Hepatocyte (in vitro differentiated cells): ENCODE results near the gene APLN.

Experiments used
- EZH2phosphoT487 ChIP-seq: fragments of 200-600 bp; sonication (generic); IDR thresholded peaks from one replicate; pipeline ENCODE4 v1.6.1; 2018; ENCODE audit warnings: antibody characterized with exemption, mild to moderate bottlenecking, low read depth, moderate library complexity; ENCODE audit not compliant: unreplicated experiment, severe bottlenecking
- TF ChIP-seq, protein P1 (sequence below): fragments of 200-600 bp; sonication (generic); IDR thresholded peaks from 2 replicates; pipeline ENCODE4 v1.5.1; 2016; ENCODE audit warnings: antibody characterized with exemption, mild to moderate bottlenecking; ENCODE audit not compliant: poor library complexity

DNA sequence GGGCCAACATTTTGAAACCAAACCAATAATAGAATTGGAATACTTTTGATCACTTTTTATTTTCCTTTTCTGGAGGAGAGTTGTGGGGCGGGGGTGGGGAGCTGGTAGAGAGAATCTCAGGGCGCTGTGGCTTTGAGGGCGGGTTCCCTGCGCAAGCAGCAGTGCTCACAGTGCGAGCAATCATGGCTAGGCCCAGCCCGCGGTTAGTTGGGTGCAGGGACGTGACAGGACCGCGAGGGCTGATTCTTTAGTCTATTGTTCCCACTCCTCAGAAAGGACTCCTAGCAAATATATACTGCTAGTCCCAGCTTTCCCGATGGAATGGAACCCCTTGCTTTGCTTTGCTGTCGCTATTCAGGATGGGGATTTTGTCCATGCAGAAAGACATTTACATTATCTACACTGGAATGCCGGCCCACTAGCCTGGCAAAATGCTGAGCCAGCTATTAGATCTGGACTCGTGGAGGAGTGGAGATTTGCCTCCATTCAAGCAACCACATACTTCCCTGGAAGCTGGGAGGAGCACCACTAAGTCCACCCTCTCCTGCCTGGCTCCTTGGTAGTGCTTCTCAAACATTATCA is 23.9 kb upstream of the APLN start:
- TF ChIP-seq EZH2phosphoT487, result no peak
- TF ChIP-seq, protein P1, sequence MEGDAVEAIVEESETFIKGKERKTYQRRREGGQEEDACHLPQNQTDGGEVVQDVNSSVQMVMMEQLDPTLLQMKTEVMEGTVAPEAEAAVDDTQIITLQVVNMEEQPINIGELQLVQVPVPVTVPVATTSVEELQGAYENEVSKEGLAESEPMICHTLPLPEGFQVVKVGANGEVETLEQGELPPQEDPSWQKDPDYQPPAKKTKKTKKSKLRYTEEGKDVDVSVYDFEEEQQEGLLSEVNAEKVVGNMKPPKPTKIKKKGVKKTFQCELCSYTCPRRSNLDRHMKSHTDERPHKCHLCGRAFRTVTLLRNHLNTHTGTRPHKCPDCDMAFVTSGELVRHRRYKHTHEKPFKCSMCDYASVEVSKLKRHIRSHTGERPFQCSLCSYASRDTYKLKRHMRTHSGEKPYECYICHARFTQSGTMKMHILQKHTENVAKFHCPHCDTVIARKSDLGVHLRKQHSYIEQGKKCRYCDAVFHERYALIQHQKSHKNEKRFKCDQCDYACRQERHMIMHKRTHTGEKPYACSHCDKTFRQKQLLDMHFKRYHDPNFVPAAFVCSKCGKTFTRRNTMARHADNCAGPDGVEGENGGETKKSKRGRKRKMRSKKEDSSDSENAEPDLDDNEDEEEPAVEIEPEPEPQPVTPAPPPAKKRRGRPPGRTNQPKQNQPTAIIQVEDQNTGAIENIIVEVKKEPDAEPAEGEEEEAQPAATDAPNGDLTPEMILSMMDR, result no peak
